Tibial nerve (tissue), 3 donors: ENCODE measurements around the gene CATSPERZ.

Source experiments
- POLR2A ChIP-seq, 2 donors: fragments of 450-650 bp; IDR thresholded peaks; one replicate each; pipeline ENCODE4 v1.6.1; 2017; ENCODE audit warnings: antibody characterized with exemption in 2 of 2, mild to moderate bottlenecking in 2 of 2, moderate library complexity in 2 of 2
- TF ChIP-seq, protein P1 (sequence below), 5 experiments: fragments of 200-600 bp in 3 of 5; fragments of 450-650 bp in 2 of 5; sonication (generic) in 3 of 5; IDR thresholded peaks; one replicate each; pipeline ENCODE4 v1.5.1; 2016 to 2019; ENCODE audit warnings: antibody characterized with exemption in 5 of 5, mild to moderate bottlenecking in 3 of 5, moderate library complexity in 2 of 5

DNA sequence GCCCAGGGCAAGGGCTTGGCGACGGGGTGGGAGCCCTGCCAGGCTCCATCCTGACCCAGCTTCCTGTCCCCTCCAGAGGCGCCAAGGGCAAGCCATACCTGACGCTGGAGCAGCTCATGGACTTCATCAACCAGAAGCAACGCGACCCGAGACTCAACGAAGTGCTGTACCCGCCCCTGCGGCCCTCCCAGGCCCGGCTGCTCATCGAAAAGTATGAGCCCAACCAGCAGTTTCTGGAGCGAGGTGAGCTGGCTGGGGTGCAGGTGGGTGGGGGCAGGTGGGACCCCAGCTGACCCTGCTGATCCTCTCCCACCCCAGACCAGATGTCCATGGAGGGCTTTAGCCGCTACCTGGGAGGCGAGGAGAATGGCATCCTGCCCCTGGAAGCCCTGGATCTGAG is 43.9 kb upstream of the CATSPERZ start:
- TF ChIP-seq, protein P1, sequence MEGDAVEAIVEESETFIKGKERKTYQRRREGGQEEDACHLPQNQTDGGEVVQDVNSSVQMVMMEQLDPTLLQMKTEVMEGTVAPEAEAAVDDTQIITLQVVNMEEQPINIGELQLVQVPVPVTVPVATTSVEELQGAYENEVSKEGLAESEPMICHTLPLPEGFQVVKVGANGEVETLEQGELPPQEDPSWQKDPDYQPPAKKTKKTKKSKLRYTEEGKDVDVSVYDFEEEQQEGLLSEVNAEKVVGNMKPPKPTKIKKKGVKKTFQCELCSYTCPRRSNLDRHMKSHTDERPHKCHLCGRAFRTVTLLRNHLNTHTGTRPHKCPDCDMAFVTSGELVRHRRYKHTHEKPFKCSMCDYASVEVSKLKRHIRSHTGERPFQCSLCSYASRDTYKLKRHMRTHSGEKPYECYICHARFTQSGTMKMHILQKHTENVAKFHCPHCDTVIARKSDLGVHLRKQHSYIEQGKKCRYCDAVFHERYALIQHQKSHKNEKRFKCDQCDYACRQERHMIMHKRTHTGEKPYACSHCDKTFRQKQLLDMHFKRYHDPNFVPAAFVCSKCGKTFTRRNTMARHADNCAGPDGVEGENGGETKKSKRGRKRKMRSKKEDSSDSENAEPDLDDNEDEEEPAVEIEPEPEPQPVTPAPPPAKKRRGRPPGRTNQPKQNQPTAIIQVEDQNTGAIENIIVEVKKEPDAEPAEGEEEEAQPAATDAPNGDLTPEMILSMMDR (IDR thresholded peaks at IDR 0.05): no peak
- no peak for TF ChIP-seq POLR2A (IDR thresholded peaks at IDR 0.05)
